Retinal pigment epithelial cell (primary cell): ENCODE results near the gene EFNA5.

Experiments used
- DNase-seq: peaks from one replicate; pipeline ENCODE4 v3.0.0-alpha.2; 2010; ENCODE audit warnings: low read depth
- H3K4me3 ChIP-seq: 2 replicates; pipeline ENCODE4 v1.5.1; 2011; ENCODE audit warnings: mild to moderate bottlenecking, low read length, control low read depth, moderate library complexity
- TF ChIP-seq, protein P1 (sequence below): conservative IDR thresholded peaks from 2 replicates; pipeline ENCODE4 v1.5.1; 2011; ENCODE audit warnings: low read depth, low read length, control low read depth, inconsistent platforms

Gene EFNA5

DNA sequence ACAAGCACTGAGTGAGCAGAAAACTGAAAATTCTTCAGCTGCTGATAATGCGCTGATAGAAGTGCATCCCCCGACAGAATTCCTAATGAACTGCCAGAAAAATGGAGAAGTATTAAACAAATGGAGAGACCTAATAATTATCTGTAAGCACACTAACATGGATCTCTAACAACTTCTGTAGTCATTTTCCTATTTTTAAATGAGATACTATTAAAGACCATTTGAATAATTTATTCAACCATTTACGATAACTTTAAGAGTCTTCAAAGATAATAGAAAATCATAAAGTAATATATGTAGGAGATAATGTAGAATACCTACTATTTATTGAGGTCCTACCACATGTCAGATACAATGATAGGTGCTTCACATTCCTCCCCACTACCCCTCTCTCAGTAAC, 72.9 kb downstream of the EFNA5 start:
- no peak for DNase-seq
- H3K4me3 ChIP-seq, result no peak overlapping the region
- TF ChIP-seq, protein P1, sequence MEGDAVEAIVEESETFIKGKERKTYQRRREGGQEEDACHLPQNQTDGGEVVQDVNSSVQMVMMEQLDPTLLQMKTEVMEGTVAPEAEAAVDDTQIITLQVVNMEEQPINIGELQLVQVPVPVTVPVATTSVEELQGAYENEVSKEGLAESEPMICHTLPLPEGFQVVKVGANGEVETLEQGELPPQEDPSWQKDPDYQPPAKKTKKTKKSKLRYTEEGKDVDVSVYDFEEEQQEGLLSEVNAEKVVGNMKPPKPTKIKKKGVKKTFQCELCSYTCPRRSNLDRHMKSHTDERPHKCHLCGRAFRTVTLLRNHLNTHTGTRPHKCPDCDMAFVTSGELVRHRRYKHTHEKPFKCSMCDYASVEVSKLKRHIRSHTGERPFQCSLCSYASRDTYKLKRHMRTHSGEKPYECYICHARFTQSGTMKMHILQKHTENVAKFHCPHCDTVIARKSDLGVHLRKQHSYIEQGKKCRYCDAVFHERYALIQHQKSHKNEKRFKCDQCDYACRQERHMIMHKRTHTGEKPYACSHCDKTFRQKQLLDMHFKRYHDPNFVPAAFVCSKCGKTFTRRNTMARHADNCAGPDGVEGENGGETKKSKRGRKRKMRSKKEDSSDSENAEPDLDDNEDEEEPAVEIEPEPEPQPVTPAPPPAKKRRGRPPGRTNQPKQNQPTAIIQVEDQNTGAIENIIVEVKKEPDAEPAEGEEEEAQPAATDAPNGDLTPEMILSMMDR, result no peak

DNA sequence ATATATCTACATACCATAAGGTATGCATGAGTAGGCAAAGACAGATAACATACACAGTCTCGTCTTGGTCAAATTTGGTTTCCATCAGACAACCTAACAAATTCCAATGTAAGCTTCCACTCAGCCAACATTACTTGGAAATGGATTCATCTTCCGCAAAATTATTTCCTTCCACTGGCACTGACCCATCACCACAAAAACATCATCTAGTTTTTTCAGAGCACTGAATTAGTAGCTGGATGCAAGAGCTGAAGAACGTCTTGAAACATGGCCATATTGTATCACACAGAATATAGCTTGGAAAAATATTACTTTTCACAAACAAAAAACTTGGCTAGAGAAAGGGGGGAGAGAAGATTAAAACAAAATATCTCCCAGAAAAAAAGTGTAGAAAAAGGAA, 73.5 kb downstream of the EFNA5 start:
- H3K4me3 ChIP-seq, result no peak overlapping the region
- no peak for DNase-seq
- TF ChIP-seq, protein P1, result no peak

DNA sequence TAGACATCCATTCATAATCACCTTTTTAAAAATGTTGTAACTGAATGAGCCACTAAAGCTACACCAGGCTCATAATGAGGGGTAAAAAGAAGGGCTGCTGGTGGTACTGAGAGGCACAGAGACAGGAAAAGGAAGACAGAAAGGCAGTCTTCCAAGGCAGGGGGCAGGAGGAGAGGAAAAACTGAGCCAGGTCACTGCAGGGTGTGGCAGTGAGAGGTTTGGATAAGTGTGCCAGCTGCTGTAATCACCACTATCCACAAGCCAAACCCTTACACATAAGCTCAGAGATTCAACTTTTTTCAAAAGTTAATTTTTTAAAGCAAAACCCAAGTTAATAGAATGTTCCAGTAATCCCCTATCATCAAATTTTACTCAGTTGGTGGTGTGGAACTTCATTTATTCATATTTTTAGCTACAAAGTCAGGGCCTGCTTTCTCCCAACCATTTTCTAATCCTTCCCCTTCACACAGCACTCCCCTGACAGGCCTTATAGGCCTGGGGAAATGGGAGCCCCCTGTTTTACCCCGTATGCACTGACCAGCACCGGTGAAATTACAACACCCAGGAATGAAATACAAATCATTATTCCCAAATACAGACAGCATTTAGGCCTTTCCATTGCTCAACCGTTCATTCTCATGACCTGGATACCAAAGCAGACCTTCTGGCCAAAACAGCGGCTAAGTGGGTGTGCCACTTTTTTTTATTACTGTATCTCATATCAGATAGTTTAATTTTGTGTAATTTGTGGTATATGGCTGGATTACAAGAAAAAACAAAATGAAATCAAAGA, 76.3 kb downstream of the EFNA5 start:
- no peak for DNase-seq
- TF ChIP-seq, protein P1, result no peak
- H3K4me3 ChIP-seq, result no peak overlapping the region

DNA sequence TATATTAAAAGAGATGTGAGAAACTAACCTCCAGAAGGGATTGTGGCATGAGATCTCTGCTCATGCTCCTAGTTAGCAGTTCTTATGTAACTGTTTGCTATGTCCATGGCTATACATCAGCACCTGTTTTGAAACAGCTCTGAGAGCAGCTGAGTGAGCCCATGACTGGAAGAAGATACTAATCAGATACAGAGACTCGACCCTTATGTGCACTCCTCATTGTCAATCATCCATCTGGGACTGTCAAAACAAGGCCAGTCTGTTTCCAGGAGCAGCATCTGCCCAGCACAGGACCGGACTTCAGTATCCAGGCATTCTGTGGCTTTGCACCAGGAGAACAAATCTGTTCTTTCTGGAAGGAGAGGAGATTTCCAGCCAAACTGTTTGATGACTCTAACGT, 77.7 kb downstream of the EFNA5 start:
- DNase-seq, result no peak
- TF ChIP-seq, protein P1, result no peak
- H3K4me3 ChIP-seq, result no peak overlapping the region

DNA sequence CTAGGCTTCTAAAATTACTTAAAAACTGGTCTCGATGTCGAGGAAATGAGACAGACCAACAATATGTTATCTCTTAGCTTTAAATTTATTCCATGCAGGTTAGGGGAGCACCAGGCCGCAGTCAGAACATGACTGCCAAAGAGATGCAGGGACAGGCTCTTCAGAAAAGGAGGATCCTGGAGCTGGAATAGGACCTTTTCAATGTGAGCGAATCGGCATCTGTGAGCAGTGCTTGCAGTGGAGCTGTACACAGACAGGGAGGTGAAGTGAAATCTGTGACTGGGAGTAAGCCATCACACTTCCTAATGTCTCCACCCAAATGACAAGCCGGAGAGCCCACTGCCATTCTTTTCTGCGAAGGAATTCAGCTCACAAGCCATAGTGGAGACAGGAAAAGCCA, 78.2 kb downstream of the EFNA5 start:
- no peak for DNase-seq
- TF ChIP-seq, protein P1, result no peak
- no peak overlapping the region for H3K4me3 ChIP-seq

DNA sequence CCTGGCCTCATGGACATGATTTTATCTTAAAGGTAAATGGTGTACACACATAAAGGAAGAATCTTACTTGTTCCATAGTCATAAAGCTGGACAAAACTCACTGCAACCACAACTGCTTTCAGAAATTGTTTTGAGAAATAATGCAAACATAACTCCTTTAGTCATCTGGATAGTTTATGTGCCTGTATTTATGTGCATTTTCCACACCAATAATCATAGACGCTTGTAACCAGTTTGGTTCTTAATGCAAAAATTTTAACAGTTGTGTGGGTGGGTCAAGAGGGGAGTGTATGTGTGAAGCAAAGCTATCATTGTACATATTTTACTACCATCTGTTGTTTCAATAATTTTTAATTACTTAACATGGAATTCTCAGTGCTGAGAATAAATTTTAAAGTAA, 80.1 kb downstream of the EFNA5 start:
- no peak for DNase-seq
- no peak overlapping the region for H3K4me3 ChIP-seq
- TF ChIP-seq, protein P1, result no peak

DNA sequence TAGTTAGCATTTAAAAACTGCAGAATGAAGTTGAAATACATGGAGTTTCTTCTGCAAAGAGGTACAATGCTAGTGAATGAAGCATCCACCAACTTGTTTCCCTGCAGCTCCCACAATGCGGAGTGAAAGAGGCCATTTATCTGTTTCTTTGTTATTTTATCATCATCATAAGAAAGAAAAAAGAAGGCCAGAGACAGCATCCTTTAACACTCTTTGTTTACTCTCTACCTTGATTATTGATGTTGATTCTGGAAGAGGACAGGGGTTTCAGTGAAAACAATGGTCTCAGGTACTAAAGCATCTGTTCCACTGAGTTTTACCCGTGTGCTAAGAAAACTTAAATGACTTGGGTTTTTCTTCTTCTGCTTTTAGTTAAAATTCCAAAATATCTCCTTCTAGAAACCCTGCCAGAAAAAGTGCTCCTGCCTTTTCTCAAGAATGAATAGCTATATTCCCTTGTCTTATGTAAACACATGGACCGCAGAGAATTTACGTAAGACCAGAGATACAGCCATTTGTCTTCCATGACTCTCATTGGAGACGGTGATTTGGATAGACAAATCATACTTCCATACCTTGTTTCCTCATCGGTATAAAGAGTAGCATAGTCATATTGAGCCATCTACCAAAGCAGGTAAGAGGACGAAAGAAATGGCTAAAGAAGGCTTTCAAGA, 81.1 kb downstream of the EFNA5 start:
- DNase-seq, result no peak
- TF ChIP-seq, protein P1, result no peak
- no peak overlapping the region for H3K4me3 ChIP-seq
